Anterior cingulate cortex (tissue), 58 donors: ENCODE results near the gene VAPB.
A peak's percentile ranks its signal among the peaks of the same experiment; 100 is the strongest.
"Not testable (repeated sequence)": the region's sequence is repeated elsewhere in the genome, so short reads cannot be mapped to it uniquely, and the experiment has no call there.

ENCODE experiments used
- DNase-seq, 58 donors: peaks; one replicate each; lab custom pipeline; 2025; lab: John Stamatoyannopoulos, UW

The VAPB gene, protein sequence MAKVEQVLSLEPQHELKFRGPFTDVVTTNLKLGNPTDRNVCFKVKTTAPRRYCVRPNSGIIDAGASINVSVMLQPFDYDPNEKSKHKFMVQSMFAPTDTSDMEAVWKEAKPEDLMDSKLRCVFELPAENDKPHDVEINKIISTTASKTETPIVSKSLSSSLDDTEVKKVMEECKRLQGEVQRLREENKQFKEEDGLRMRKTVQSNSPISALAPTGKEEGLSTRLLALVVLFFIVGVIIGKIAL

DNA sequence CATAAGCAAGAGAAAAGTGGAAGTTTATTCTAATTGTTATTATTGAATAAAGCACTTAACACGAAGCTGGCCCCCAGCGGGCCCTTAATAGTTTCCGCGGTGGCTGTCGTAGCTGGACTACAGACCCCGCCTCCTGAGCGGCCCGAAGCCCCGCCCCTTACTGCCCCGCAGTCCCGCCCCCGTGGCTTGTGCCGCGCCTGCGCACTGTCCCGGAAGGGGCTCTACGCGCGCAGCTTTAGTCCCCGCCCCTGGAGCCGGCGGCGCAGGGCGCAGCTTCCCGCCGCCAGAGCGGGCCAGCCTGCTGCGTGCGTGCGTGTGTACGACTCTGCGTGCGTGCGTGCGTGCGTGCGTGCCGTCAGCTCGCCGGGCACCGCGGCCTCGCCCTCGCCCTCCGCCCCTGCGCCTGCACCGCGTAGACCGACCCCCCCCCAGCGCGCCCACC is at the start of gene VAPB:
Gene VAPB, plus strand, starts transcription at position 348 of the 442 bp plus-strand sequence. CDS start 231 bp downstream, outside the sequence.
- peak; percentile 56 to 97 (median 92) for DNase-seq

DNA sequence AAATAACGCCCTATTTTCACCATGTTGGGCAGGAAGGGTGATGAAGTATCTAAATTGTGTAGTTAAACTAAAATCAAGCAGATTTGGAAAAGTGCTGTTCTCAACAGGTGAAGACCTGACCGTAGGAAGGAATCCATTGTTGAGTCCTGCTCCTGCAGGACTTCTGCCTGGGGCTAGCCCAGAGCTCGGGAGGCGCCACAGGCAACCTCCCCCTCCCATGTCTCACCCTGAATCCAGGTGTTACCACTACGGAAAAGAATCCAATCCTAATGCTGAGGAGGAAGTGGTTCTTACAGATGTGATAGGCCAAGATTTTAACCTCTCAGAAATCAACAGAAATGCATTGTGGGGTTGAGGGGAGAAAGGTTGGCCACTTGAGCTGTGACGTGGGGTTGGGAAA is 49.3 kb upstream of the VAPB start:
- DNase-seq, result no peak

DNA sequence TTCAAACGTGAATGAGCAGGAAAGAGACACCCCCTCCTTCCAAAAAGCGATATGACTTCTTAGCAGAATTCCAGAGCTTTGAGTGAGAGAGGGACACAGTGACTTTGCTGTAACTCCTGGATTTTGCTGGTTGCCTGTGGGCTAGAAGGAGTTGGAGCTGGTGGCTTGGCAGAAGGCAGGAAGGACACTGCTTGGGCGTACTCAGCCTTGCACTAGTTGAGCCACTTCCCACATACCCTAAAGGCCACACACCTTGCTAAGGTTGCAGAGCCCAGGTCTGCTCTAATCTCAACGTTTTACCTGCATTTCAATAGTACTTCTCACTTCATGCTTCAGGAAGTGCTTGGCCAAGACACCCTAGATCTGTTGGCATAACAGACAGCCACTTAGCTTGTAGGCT is 48.9 kb upstream of the VAPB start:
- no peak for DNase-seq

DNA sequence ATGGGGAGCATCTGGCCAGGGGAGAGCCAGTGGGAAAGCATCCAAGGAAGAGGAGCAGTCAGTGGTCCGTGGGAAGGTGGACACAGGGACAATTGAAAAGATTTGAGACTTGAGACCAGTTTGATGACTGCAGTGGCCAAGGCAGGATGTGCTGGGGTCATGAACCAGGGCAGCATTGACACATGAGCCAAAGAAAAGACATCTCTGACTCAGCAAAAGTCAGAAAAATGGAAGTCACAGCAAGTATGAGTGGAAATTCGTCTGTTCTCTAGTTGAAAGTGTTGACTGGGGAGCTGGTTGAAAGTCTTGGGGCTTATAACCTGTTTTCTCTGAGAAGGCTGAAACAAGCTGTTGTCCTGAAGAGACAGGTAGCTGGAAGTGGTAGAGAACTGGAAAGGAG is 48.2 kb upstream of the VAPB start:
- DNase-seq, result no peak

DNA sequence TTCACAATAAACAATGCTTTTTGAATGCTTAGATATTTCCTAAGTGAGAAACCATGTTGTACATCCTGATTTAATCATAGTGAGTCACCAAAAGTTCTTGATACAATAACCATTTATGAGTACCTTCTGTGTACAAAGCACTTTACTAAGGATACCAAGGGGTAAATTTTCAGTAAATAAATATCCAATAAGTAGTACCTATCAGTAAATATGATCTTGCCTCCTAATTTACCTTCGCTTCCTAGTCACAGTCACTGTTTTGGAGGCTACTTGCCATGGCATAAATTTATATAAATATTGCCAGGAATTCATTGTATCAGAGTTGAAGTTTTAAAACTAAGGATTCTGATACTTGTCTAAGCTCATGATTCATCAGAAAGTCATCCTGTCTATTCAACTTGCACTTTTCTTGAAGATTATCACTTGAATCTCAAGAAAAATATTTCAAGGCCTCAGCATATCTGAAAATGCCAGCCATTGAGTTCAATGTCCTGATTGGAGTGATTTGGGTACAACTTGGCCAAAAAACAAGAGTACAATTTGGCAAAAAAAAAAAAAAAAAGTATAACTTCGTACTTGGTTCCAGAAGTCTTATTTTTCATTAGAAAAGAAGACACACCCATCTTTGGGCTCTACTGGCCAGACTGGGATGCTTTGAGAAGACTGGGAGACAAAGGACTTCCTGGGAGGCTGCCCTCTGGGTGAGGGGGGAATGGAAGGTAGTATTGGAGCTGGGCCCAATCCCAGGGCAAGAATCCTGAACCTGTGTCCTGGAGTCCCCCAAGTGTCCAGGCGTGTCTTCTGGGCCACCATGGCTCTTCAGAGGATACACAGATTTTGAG is 46.7 kb upstream of the VAPB start:
- DNase-seq, result no peak

DNA sequence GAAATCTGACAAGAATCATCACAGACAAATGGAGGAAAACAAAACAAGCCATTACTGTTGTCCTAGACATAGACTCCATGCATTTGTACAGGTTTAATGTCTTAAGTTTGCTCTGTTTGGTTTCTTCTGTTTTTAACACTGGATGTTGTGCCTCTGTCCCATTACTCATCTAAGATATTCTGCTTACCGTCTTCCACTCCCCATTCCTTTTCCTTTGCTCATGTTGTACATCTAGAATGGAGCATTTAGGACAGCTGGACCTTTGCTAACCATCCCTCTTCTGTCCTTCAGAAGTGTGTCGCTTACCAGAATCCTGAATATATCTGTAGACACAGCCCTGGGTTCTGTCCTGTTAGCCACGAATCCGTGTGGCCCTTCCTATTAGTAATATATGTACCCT is 44.3 kb upstream of the VAPB start:
- DNase-seq, result no peak

DNA sequence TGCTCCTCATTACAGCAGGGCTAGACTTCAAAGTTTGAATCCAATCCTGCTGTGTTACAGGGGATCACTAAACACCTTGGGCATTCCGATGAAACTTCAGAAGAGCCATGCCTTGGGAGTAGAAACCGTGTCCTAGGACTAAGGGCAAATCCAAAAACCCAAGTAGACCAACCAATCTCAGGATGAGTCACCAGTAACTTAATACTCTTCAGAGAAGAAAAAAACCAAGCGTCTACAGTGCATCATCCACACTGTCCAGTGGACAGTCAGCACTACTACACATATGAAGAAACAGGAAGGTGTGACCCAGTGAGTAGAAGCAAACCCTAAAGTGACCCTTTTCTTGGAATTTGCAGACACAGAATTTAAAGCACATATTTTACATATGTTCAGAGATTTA is 39.5 kb upstream of the VAPB start:
- no peak for DNase-seq

DNA sequence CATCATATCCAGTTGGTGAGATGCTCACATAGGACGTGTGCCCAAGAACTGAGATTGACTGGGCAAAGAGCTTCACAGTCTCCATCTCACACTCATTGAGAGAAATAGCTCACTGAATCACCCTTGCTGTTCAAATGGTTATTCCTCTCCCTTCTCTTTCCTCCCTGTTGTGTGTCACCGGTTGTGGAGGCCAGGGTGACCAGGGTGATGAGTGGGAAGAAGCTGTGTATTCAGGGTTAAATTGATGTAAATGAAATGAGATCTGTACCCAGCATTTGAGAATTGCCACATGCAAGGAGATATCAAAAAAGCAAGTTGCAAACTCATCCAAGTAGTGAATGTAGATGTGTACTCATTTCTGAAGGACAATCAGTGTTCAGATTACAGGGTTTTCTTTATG is 36.6 kb upstream of the VAPB start:
- no peak for DNase-seq

DNA sequence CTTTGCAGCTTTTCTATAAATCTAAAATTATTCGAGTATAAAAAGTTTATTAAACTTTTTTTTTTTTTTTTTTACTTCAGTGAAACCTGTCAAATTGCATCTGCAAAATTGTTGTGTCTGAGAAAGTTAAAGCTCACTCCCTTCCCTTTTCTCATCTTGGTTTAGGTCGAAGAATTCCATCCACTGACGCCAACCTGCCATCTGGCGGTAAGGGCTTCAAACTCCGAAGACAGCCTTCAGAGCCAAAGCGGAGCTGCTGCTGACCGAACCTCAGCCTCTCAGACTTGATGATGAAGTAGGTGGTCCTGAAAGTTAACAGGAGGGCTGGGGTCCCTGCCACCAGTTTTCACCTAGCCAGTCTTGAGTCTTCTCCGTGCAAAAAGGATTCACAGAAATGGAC is 29.6 kb upstream of the VAPB start:
- DNase-seq, result no peak

DNA sequence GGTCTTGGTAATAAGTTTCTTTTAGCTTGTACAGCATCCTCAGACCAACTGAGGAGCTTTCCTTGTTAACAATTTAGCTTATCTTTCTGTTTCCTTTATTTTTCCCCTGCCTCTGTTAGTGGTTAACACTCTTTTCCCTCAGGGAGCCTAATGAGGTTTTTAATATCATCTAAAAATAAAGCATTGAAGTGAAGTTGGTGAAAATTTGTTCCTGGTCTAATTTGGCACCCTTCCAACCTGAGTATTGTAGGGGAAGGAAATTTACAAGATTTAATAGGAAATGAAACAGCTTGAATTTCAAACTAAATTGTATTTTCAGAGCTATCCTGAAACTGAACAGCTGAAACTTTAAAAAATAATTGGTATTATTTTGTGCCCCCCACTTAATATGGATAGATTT is 28.1 kb upstream of the VAPB start:
- DNase-seq, result no peak

DNA sequence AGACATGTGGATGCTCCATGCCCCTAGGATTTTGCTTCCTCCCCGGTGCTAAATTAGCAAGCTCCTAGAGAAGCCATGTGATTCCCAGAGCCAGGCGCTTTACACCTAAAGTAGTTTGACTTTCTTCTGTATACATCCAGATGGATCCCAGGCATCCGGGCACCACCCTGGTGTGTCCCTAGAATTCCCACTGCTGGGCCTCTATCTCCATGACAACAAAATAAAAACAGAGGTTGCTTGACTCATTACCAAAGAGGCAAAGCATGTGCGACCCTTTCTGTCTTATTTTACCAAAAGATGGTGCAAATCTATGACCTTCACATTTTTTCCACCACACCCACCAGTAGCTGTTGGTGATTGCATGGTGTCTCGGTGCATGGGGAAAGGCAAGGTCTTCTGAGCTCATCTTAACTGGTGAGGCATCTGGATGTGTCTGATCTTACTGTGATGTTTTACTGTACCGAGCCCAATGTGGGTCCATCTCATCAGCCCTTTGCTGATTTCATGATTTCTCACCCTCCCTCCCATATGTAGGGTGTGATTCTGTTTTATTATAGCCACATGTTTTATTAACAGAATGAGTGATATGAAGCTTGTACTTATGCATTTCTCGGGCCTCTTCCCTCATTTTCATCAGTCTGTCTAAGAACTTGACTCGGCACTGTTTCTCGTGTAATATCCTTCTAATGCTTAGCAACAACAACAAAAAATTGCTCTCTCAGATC is 27.4 kb upstream of the VAPB start:
- DNase-seq, result no peak

DNA sequence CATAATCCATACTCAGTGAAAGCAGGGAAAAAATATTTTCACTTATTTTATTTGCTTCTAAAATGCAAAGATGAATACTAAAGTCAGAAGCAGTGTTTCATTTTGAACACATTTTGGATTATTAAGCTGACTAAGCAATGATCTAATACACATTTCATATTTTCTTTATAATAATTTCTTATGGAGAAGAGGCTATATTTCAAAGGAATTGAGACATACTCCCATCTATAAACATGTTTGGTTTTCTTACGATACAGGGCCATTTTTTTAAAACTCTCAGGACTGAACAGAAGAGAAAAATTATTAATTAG is 26.9 kb upstream of the VAPB start:
- no peak for DNase-seq

DNA sequence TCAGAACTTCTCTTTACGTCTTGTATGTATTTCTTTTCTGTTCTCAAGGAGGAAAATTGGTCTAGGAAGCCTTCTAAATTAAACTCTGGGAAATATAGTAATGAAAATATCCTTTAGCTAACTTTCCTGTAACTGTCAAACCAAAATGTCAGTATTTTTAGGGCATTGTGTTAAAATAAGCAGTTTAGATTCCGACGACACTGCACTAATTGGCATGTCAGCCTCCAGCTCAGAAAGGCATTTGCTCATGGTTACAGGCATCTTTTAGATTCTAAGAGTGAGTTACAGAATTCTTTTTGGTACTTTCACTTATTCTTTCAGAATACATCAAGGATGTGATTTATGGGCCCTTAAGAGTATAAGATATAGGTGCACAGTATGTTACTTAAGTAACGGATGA is 26.1 kb upstream of the VAPB start:
- no peak for DNase-seq

DNA sequence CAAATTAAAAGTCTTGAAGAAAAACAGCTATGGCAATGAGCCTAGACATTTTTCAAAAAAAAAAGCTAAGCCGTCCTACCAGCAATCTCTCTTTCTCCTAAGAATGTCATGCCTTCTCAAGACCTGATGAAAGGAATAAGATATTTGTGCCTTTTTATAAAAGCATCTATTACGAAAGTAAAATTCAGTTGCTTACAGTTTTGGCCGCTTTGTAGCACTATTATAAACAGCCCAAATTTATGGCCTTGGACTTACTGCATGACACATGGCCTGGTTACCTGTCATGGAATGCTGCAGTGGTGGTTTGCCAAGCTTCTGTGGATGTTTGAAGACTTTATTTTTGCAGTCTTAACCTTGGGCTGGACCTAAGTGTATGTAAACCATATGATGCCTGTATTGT is 22.2 kb upstream of the VAPB start:
- no peak for DNase-seq

DNA sequence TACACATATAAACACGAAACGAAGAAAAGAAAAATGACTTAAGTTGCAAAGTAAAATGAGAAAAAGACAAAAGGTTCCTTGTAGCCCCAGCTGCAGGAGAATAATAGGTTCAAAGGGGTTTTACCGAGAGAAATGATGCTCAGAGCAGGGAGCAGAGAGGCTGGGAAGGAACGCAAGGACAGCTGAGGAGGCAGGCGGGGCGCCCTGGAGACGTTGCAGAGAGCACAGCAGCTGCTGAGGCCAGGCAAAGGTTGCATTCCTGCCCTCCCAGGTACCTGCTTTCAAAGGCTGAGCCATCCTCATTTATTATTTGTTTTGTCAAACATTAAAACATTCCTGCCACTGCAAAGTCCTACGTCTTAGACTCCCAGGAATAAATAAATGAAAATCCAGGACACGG is 16.2 kb upstream of the VAPB start:
- no peak for DNase-seq

DNA sequence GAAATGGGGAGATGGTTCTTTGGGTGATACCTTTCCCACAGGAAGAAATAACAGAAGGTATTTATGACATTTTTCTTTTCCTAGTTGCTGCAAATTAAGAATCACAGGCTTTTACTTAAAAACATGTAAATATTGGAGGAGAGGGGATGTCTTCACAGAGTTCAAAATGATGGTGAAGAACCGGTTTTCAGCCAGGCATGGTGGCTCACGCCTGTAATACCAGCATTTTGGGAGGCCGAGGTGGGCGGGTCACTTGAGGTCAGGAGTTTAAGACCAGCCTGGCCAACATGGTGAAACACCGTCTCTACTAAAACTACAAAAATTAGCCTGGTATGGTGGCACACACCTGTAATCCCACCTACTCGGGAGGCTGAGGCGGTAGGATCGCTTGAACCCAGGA is 15.7 kb upstream of the VAPB start:
- not testable (repeated sequence) for DNase-seq

DNA sequence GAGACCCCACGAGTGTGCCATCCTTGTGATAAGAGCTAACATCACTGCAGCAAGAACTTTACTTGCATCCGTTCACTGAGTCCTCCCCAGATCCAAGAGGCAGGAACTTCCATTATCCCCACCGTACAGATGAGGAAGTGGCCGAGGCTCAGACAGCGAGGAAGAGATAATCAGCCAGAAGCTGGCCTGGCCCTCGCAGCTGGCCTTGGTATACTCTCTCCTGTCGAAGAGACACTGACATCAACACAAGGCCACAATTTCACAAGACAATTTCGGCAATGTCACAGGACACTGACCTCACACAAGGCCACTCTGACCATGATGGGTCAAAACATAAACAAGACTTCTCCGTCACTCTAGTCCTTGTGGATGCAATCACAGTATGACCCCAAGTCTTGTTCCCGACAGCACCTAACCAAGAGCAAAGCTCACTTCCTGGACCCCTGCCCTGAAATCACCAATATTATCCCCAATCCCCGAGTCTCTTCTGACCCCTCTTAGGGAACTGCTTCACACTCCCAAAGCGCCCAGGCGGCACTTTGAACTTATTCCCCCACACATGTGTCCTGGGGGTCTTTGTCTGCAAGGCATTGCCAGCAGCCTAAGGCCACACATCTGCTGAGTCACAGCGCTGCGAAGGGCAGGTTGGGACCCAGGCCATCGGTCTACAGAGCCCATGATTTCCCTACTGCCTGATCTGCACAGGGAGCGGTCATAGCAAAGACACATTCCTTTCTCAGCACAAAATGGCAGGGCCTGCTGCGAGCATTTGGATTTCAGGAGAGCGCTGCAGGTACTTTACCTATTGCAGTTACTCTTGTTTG is 14.8 kb upstream of the VAPB start:
- no peak for DNase-seq

DNA sequence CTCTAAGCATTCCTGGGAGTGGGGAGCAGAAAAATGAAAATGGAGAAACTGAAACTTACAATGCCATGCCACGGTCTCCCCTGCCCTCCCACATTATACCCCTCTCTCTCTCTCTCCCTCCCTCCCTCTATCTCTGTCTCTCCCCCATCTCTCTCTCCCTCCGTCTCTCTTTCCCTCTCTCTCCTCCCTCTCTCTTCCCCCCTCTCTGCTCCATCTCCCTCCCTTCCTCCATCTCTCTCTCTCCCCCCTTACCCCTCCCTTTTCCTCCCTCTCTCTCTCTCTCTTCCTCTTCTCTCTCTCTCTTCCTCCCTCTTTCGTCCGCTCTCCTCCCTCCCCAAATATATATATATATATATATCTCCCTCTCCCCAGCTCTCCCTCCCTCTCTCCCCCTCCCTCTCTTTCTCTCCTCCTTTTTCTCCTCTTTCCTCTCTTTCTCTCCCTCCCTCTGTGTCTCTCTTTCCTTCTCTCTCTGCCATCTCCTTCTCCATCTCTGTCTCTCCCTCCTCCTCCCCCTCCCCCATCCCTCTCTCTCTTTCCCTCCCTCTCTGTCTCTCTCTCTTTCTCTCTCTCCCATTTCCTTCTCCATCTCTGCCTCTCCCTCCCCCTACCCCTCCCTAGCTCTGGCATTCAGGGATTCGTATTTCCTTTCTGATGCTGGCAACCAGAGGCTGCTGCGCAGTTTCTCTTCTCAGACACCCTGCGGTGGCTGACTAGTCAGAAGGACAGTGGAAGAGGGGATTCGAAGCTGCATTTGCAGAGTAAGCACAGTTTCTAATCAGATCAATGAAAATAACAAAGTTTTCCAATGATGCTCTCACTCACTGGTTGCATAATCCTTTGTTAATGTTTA is 13.9 kb upstream of the VAPB start:
- peak in 1 of 58 donors; percentile 2 for DNase-seq

DNA sequence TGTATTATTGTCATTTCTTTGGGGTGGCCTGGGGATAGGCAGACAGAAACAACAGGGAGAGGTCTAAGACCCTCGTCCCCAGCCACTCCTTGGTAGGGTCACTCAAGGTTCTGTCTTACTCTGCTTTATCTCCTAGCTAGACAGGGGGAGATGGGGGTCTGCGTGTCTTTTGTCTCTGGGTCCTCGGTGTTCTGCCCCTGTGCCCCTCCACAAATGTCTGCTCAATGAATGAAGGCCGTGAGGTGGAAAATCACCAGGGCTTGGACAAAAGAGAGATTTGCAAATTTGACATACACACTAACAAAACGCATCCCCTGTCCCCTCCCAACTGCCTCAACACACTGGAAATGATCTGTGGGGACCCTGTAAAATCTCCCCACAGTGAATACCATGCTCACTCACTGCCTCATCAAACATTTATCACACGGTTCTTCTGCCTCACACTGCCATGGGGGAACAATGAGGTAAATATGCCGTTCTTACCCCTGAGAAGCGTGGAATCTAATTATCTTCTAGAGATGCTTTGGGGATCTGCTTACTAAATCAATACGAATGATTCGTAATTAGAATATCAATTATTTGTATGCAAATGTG is 13.2 kb upstream of the VAPB start:
- DNase-seq, result no peak
